Measurements from ENCODE around the gene GRM7. TPM values are rescaled to one million over a fixed set of nuclear protein-coding genes. Genes with fewer than 3 reads are reported as not detected.

The GRM7 gene
- total and polyA plus RNA-seq, 2 experiments from 2014 or later, result 0.40 TPM; not detected in 1

DNA sequence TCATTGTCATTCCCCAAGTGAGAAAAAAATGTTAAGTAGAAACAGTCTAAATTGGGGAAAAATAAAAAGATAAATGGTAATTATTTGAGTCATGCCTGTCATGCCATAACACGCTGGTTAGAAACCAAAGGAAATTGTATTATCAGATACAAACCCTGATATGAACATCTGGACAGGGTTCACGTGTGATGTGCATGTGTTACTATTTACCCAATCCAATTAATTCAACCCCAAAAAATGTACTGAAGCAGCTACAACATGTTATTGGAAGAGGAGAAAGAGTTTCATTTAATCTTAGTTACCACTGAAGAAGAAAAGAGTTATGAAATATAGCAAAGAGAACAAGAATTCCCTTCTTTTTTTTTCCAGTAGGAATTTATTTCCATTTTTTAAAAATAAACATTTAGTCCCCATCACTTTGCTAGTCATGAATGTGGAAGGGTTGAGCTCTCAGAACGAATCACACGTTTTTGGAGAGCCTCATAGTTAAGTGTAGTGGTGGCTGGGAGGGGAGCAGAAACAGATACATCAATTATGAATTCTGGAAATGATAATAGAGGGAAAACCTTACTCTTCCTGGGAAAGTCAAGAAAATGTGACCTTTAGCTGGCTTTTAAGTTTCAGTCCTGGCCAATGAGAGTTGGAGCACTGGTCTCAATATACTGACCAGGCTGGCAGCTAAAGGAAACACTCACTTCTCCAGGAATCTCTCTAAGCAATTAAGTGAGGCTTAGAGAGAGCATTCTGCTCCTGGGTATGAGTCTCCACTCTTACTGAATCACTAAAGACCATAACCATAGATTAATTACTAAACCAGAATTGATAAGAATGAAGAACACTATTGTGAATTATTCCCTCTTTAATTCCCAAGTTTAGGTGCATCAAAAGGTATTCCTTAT is 796.5 kb downstream of the GRM7 start:
- DNase-seq (ENCODE audit: low spot score), result no peak
- TF ChIP-seq POLR2AphosphoS5 (IDR thresholded peaks at IDR 0.05; ENCODE audit: low read depth), result no peak
- TF ChIP-seq, protein P1, sequence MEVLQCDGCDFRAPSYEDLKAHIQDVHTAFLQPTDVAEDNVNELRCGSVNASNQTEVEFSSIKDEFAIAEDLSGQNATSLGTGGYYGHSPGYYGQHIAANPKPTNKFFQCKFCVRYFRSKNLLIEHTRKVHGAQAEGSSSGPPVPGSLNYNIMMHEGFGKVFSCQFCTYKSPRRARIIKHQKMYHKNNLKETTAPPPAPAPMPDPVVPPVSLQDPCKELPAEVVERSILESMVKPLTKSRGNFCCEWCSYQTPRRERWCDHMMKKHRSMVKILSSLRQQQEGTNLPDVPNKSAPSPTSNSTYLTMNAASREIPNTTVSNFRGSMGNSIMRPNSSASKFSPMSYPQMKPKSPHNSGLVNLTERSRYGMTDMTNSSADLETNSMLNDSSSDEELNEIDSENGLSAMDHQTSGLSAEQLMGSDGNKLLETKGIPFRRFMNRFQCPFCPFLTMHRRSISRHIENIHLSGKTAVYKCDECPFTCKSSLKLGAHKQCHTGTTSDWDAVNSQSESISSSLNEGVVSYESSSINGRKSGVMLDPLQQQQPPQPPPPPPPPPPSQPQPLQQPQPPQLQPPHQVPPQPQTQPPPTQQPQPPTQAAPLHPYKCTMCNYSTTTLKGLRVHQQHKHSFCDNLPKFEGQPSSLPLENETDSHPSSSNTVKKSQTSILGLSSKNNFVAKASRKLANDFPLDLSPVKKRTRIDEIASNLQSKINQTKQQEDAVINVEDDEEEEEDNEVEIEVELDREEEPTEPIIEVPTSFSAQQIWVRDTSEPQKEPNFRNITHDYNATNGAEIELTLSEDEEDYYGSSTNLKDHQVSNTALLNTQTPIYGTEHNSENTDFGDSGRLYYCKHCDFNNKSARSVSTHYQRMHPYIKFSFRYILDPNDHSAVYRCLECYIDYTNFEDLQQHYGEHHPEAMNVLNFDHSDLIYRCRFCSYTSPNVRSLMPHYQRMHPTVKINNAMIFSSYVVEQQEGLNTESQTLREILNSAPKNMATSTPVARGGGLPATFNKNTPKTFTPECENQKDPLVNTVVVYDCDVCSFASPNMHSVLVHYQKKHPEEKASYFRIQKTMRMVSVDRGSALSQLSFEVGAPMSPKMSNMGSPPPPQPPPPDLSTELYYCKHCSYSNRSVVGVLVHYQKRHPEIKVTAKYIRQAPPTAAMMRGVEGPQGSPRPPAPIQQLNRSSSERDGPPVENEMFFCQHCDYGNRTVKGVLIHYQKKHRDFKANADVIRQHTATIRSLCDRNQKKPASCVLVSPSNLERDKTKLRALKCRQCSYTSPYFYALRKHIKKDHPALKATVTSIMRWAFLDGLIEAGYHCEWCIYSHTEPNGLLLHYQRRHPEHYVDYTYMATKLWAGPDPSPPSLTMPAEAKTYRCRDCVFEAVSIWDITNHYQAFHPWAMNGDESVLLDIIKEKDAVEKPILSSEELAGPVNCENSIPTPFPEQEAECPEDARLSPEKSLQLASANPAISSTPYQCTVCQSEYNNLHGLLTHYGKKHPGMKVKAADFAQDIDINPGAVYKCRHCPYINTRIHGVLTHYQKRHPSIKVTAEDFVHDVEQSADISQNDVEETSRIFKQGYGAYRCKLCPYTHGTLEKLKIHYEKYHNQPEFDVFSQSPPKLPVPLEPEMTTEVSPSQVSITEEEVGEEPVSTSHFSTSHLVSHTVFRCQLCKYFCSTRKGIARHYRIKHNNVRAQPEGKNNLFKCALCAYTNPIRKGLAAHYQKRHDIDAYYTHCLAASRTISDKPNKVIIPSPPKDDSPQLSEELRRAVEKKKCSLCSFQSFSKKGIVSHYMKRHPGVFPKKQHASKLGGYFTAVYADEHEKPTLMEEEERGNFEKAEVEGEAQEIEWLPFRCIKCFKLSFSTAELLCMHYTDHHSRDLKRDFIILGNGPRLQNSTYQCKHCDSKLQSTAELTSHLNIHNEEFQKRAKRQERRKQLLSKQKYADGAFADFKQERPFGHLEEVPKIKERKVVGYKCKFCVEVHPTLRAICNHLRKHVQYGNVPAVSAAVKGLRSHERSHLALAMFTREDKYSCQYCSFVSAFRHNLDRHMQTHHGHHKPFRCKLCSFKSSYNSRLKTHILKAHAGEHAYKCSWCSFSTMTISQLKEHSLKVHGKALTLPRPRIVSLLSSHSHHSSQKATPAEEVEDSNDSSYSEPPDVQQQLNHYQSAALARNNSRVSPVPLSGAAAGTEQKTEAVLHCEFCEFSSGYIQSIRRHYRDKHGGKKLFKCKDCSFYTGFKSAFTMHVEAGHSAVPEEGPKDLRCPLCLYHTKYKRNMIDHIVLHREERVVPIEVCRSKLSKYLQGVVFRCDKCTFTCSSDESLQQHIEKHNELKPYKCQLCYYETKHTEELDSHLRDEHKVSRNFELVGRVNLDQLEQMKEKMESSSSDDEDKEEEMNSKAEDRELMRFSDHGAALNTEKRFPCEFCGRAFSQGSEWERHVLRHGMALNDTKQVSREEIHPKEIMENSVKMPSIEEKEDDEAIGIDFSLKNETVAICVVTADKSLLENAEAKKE (CRISPR knock-in tag; IDR thresholded peaks at IDR 0.05), result no peak
- no peak for TF ChIP-seq EZH2phosphoT487 (IDR thresholded peaks at IDR 0.05; ENCODE audit: unreplicated experiment)
- TF ChIP-seq ZNF331 (CRISPR knock-in tag; IDR thresholded peaks at IDR 0.05; ENCODE audit: low read depth), result no peak
- TF ChIP-seq CREB1 (CRISPR knock-in tag; IDR thresholded peaks at IDR 0.05; ENCODE audit: low read depth), result no peak
- TF ChIP-seq, protein P2, sequence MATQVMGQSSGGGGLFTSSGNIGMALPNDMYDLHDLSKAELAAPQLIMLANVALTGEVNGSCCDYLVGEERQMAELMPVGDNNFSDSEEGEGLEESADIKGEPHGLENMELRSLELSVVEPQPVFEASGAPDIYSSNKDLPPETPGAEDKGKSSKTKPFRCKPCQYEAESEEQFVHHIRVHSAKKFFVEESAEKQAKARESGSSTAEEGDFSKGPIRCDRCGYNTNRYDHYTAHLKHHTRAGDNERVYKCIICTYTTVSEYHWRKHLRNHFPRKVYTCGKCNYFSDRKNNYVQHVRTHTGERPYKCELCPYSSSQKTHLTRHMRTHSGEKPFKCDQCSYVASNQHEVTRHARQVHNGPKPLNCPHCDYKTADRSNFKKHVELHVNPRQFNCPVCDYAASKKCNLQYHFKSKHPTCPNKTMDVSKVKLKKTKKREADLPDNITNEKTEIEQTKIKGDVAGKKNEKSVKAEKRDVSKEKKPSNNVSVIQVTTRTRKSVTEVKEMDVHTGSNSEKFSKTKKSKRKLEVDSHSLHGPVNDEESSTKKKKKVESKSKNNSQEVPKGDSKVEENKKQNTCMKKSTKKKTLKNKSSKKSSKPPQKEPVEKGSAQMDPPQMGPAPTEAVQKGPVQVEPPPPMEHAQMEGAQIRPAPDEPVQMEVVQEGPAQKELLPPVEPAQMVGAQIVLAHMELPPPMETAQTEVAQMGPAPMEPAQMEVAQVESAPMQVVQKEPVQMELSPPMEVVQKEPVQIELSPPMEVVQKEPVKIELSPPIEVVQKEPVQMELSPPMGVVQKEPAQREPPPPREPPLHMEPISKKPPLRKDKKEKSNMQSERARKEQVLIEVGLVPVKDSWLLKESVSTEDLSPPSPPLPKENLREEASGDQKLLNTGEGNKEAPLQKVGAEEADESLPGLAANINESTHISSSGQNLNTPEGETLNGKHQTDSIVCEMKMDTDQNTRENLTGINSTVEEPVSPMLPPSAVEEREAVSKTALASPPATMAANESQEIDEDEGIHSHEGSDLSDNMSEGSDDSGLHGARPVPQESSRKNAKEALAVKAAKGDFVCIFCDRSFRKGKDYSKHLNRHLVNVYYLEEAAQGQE (IDR thresholded peaks at IDR 0.05; ENCODE audit: unreplicated experiment), result no peak
- TF ChIP-seq, protein P3, sequence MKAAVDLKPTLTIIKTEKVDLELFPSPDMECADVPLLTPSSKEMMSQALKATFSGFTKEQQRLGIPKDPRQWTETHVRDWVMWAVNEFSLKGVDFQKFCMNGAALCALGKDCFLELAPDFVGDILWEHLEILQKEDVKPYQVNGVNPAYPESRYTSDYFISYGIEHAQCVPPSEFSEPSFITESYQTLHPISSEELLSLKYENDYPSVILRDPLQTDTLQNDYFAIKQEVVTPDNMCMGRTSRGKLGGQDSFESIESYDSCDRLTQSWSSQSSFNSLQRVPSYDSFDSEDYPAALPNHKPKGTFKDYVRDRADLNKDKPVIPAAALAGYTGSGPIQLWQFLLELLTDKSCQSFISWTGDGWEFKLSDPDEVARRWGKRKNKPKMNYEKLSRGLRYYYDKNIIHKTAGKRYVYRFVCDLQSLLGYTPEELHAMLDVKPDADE (IDR thresholded peaks at IDR 0.05), result no peak
- TF ChIP-seq NANOG (IDR thresholded peaks at IDR 0.05; ENCODE audit: borderline replicate concordance), result no peak
- no peak for TF ChIP-seq JUNB (IDR thresholded peaks at IDR 0.05; ENCODE audit: unreplicated experiment)
- TF ChIP-seq EZH2 (IDR thresholded peaks at IDR 0.05; ENCODE audit: low read depth, unreplicated experiment), result no peak
- TF ChIP-seq, protein P4, sequence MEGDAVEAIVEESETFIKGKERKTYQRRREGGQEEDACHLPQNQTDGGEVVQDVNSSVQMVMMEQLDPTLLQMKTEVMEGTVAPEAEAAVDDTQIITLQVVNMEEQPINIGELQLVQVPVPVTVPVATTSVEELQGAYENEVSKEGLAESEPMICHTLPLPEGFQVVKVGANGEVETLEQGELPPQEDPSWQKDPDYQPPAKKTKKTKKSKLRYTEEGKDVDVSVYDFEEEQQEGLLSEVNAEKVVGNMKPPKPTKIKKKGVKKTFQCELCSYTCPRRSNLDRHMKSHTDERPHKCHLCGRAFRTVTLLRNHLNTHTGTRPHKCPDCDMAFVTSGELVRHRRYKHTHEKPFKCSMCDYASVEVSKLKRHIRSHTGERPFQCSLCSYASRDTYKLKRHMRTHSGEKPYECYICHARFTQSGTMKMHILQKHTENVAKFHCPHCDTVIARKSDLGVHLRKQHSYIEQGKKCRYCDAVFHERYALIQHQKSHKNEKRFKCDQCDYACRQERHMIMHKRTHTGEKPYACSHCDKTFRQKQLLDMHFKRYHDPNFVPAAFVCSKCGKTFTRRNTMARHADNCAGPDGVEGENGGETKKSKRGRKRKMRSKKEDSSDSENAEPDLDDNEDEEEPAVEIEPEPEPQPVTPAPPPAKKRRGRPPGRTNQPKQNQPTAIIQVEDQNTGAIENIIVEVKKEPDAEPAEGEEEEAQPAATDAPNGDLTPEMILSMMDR (conservative IDR thresholded peaks at IDR 0.05; ENCODE audit: low read depth in 2 of 2), result no peak
- TF ChIP-seq STAT1 (IDR thresholded peaks at IDR 0.05; ENCODE audit: unreplicated experiment), result no peak
- TF ChIP-seq ZNF114 (CRISPR knock-in tag; IDR thresholded peaks at IDR 0.05), result no peak
- Histone ChIP-seq H3K4me3 (no peak overlapping the region), H3K79me2 (replicated peaks; ENCODE audit: insufficient read depth) (no peaks in the 10 kb centered on the region), H3K36me3 (ENCODE audit: insufficient read depth) (no peaks in the 10 kb centered on the region), H3F3A (replicated peaks; ENCODE audit: low read depth) (no peaks in the 10 kb centered on the region), H3K27me3 (ENCODE audit: insufficient read depth) (no peaks in the 10 kb centered on the region), H4K20me1 (replicated peaks; ENCODE audit: insufficient read depth) (no peaks in the 10 kb centered on the region), H3K4me1 (ENCODE audit: insufficient read depth) (no peaks in the 10 kb centered on the region), H3K9me2 (ENCODE audit: insufficient read depth) (peaks cover 8% of the 10 kb centered on the region; the same call in 1 of the 2 replicates), H3K27ac (ENCODE audit: low read depth) (no peak overlapping the region), H2AFZ (no peak overlapping the region), H3K4me2 (no peak overlapping the region)
- Mint-ChIP-seq H3K27ac (no peak overlapping the region), H3K36me3 (ENCODE audit: low read depth) (peaks cover 5% of the 10 kb centered on the region; the same call in 2 of the 3 replicates), H3K9me3 (peaks cover 12% of the 10 kb centered on the region), H3K4me3 (no peak overlapping the region), H3K27me3 (ENCODE audit: insufficient read depth, low read depth, poor library complexity) (no peaks in the 10 kb centered on the region), H3K4me1 (peaks cover 9% of the 10 kb centered on the region; the same call in 2 of the 3 replicates)
- ATAC-seq, result no peak
